ENCODE measurements around the gene PTPRD. TPM values are rescaled to one million over a fixed set of nuclear protein-coding genes. Genes with fewer than 3 reads are reported as not detected.

Gene PTPRD
- total RNA-seq, 2 experiments from 2014 or later = 0.10 TPM; not detected in 1

- Mint-ChIP-seq H3K36me3 (no peaks in the 10 kb centered on the region), H3K4me1 (ENCODE audit: low read depth) (no peaks in the 10 kb centered on the region), H3K4me3 (no peak overlapping the region), H3K27me3 (no peaks in the 10 kb centered on the region), H3K9me3 (peaks cover 5% of the 10 kb centered on the region), H3K27ac (no peak overlapping the region)
- ChIA-PET CTCF (no interaction called here), POLR2A (no interaction called here)
- intact Hi-C loops (cut with micrococcal nuclease) = no loop called here
- no peak for DNase-seq
Observed at GRCh38 chr9:10212702-10213101, 400.1 kb downstream of the PTPRD start.

GRCh38 chr9:10208691-10209069 lies 404.1 kb downstream of the PTPRD start:
- H3K4me3 Mint-ChIP-seq = no peak overlapping the region
- no peaks in the 10 kb centered on the region for H3K36me3 Mint-ChIP-seq
- no peaks in the 10 kb centered on the region for H3K27me3 Mint-ChIP-seq
- H3K27ac Mint-ChIP-seq = no peak overlapping the region
- no peak for DNase-seq
- no peaks in the 10 kb centered on the region for H3K4me1 Mint-ChIP-seq (ENCODE audit: low read depth)
- ChIA-PET POLR2A (no interaction called here), CTCF (no interaction called here)
- H3K9me3 Mint-ChIP-seq = peaks cover 2% of the 10 kb centered on the region
- intact Hi-C loops (cut with micrococcal nuclease) = no loop called here

- DNase-seq = no peak
- Mint-ChIP-seq H3K4me3 (no peak overlapping the region), H3K36me3 (no peaks in the 10 kb centered on the region), H3K27ac (no peak overlapping the region), H3K4me1 (ENCODE audit: low read depth) (no peaks in the 10 kb centered on the region), H3K9me3 (peaks cover 2% of the 10 kb centered on the region), H3K27me3 (no peaks in the 10 kb centered on the region)
- intact Hi-C loops (cut with micrococcal nuclease) = no loop called here
- CTCF ChIA-PET = no interaction called here
- POLR2A ChIA-PET = no interaction called here
Observed at GRCh38 chr9:10204276-10204675, 408.5 kb downstream of the PTPRD start.

DNA sequence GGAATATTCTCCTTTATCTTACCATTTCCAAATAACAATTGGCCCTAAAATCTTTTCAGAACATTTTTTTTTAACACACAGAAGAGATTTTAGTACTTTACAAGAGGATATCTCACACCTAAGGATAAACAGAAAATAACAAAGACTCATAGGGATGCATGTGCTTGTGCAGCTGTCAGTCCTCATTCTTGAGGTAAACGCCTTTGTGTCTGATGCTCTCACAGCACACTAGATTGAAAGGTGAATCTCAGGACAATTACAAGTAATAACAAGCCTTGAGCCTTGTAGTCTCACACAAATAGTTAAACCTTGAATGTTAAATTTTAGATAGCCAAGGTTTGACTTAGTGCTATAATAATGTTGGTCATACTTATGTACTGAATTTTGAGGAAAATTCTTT lies 439.2 kb downstream of the PTPRD start:
- intact Hi-C loops (cut with micrococcal nuclease) = no loop called here
- H3K36me3 Mint-ChIP-seq = no peaks in the 10 kb centered on the region
- H3K9me3 Mint-ChIP-seq = peaks cover 14% of the 10 kb centered on the region
- CTCF ChIA-PET = no interaction called here
- POLR2A ChIA-PET = no interaction called here
- H3K27me3 Mint-ChIP-seq = no peaks in the 10 kb centered on the region
- H3K4me3 Mint-ChIP-seq = no peak overlapping the region
- no peak for DNase-seq
- no peaks in the 10 kb centered on the region for H3K4me1 Mint-ChIP-seq (ENCODE audit: low read depth)
- H3K27ac Mint-ChIP-seq = no peak overlapping the region

DNA sequence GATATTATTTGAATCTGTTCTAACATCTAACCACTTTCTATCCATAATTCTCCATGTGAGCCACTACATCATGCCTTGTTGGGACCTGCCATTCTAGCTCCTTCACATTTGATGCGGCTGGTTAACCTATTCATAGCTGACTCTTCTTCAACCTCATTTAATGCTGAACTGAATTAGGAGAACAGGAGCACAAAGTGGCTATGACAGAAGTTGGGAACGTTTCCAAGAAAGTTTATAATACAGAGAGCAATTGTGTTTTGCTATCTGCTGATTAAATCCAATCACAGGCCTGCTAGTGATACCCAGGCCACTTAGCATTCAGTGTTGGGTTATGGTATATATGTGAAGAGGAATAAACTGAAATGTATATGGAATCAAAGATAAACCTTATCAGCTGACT lies 440.3 kb downstream of the PTPRD start:
- Mint-ChIP-seq H3K9me3 (peaks cover 11% of the 10 kb centered on the region), H3K36me3 (no peaks in the 10 kb centered on the region), H3K27ac (no peak overlapping the region), H3K4me1 (ENCODE audit: low read depth) (no peaks in the 10 kb centered on the region), H3K27me3 (no peaks in the 10 kb centered on the region), H3K4me3 (no peak overlapping the region)
- intact Hi-C loops (cut with micrococcal nuclease) = no loop called here
- CTCF ChIA-PET = no interaction called here
- POLR2A ChIA-PET = no interaction called here
- no peak for DNase-seq

DNA sequence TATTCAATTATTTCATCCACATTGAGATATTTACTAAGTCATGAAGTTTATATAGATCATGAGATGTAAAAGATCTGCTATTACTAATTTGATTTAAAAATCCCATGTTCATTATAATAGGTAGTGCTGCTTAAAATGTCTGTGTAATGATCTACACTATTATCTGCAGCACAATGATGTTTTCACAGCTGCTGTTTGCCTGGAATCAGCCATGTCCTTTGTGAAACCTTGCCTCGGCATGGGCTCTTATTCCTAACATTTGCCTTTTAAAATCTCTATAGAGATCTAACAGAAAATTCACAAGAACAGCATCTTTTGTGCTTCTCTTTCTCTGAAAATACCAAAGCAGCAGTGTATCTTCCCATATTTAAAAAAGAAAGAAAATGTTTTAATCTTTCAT lies 444.6 kb downstream of the PTPRD start:
- Mint-ChIP-seq H3K4me3 (no peak overlapping the region), H3K4me1 (ENCODE audit: low read depth) (no peaks in the 10 kb centered on the region), H3K27me3 (no peaks in the 10 kb centered on the region), H3K27ac (no peak overlapping the region), H3K9me3 (peaks cover 8% of the 10 kb centered on the region), H3K36me3 (no peaks in the 10 kb centered on the region)
- ChIA-PET POLR2A (no interaction called here), CTCF (no interaction called here)
- intact Hi-C loops (cut with micrococcal nuclease) = no loop called here
- no peak for DNase-seq

- Mint-ChIP-seq H3K4me3 (no peak overlapping the region), H3K27ac (no peak overlapping the region), H3K36me3 (no peaks in the 10 kb centered on the region), H3K4me1 (ENCODE audit: low read depth) (no peaks in the 10 kb centered on the region), H3K9me3 (peaks cover 8% of the 10 kb centered on the region), H3K27me3 (no peaks in the 10 kb centered on the region)
- DNase-seq = no peak
- ChIA-PET CTCF (no interaction called here), POLR2A (no interaction called here)
- intact Hi-C loops (cut with micrococcal nuclease) = no loop called here
Observed at GRCh38 chr9:10148796-10149195, 464.0 kb downstream of the PTPRD start.

- Mint-ChIP-seq H3K36me3 (no peaks in the 10 kb centered on the region), H3K4me1 (ENCODE audit: low read depth) (no peaks in the 10 kb centered on the region), H3K9me3 (peaks cover 7% of the 10 kb centered on the region), H3K27ac (no peak overlapping the region), H3K27me3 (no peaks in the 10 kb centered on the region), H3K4me3 (no peak overlapping the region)
- ChIA-PET POLR2A (no interaction called here), CTCF (no interaction called here)
- intact Hi-C loops (cut with micrococcal nuclease) = no loop called here
- DNase-seq = no peak
Observed at GRCh38 chr9:10146517-10147331, 466.1 kb downstream of the PTPRD start.

GRCh38 chr9:10144355-10144754 lies 468.4 kb downstream of the PTPRD start:
- Mint-ChIP-seq H3K27ac (no peak overlapping the region), H3K9me3 (peaks cover 8% of the 10 kb centered on the region), H3K36me3 (no peaks in the 10 kb centered on the region), H3K4me3 (no peak overlapping the region), H3K27me3 (no peaks in the 10 kb centered on the region), H3K4me1 (ENCODE audit: low read depth) (no peaks in the 10 kb centered on the region)
- ChIA-PET POLR2A (no interaction called here), CTCF (no interaction called here)
- DNase-seq = no peak
- intact Hi-C loops (cut with micrococcal nuclease) = no loop called here

DNA sequence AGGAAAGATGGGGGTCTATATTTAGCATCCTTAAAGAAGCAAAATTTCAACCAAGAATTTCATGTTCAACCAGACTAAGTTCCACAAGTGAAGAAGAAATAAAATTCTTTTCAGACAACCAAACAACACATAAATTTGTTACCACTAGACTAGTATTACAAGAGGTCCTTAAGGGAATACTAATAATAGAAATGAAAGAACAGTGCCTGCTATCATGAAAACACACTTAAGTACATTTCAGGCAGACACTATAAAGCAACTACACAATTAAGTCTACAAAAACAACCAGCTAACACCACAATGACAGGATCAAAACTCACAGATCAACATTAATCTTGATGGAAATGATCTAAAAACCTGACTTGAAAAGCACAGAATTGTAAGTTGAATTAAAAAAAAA lies 477.2 kb downstream of the PTPRD start:
- POLR2A ChIA-PET = no interaction called here
- DNase-seq = no peak
- CTCF ChIA-PET = no interaction called here
- intact Hi-C loops (cut with micrococcal nuclease) = no loop called here
- H3K9me3 Mint-ChIP-seq = peaks cover 38% of the 10 kb centered on the region
- H3K27ac Mint-ChIP-seq = no peak overlapping the region
- no peak overlapping the region for H3K4me3 Mint-ChIP-seq
- no peaks in the 10 kb centered on the region for H3K36me3 Mint-ChIP-seq
- no peaks in the 10 kb centered on the region for H3K27me3 Mint-ChIP-seq
- H3K4me1 Mint-ChIP-seq (ENCODE audit: low read depth) = no peaks in the 10 kb centered on the region

DNA sequence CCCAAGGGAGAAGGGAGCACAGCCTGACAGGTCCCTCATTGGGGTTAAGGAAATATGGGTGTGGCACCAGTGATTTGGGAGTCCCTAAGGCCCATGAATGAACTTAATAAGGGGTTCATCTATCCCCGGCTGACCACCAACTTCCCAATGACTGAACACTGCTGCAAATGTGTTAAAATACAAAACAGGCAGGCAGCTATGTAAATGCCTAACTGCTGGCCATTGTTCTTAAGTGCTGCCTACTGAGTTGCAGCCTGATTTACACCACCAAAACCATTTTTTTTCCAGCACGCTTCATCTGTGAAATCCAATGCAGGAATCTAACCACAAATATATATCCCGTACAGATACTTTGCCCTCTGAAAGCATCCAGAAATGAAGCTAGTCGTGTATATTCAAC lies 478.5 kb downstream of the PTPRD start:
- intact Hi-C loops (cut with micrococcal nuclease) = no loop called here
- H3K36me3 Mint-ChIP-seq = no peaks in the 10 kb centered on the region
- no peak for DNase-seq
- ChIA-PET CTCF (no interaction called here), POLR2A (no interaction called here)
- no peak overlapping the region for H3K27ac Mint-ChIP-seq
- no peaks in the 10 kb centered on the region for H3K4me1 Mint-ChIP-seq (ENCODE audit: low read depth)
- H3K4me3 Mint-ChIP-seq = no peak overlapping the region
- H3K9me3 Mint-ChIP-seq = peaks cover 32% of the 10 kb centered on the region
- H3K27me3 Mint-ChIP-seq = no peaks in the 10 kb centered on the region

- H3K36me3 Mint-ChIP-seq = no peaks in the 10 kb centered on the region
- no peak overlapping the region for H3K4me3 Mint-ChIP-seq
- H3K9me3 Mint-ChIP-seq = peaks cover 15% of the 10 kb centered on the region
- DNase-seq = no peak
- H3K4me1 Mint-ChIP-seq (ENCODE audit: low read depth) = no peaks in the 10 kb centered on the region
- CTCF ChIA-PET = no interaction called here
- H3K27me3 Mint-ChIP-seq = no peaks in the 10 kb centered on the region
- no peak overlapping the region for H3K27ac Mint-ChIP-seq
- intact Hi-C loops (cut with micrococcal nuclease) = no loop called here
- POLR2A ChIA-PET = no interaction called here
Observed at GRCh38 chr9:10130061-10130675, 482.6 kb downstream of the PTPRD start.

- no peak overlapping the region for H3K27ac Mint-ChIP-seq
- intact Hi-C loops (cut with micrococcal nuclease) = no loop called here
- no peak overlapping the region for H3K4me3 Mint-ChIP-seq
- no peaks in the 10 kb centered on the region for H3K4me1 Mint-ChIP-seq (ENCODE audit: low read depth)
- POLR2A ChIA-PET = no interaction called here
- no peak for DNase-seq
- CTCF ChIA-PET = no interaction called here
- H3K27me3 Mint-ChIP-seq = no peaks in the 10 kb centered on the region
- no peaks in the 10 kb centered on the region for H3K36me3 Mint-ChIP-seq
- peaks cover 10% of the 10 kb centered on the region for H3K9me3 Mint-ChIP-seq
Observed at GRCh38 chr9:10127867-10128266, 484.9 kb downstream of the PTPRD start.
